ENCODE measurements around the gene RABGAP1L. TPM values are rescaled to one million over a fixed set of nuclear protein-coding genes. Genes with fewer than 3 reads are reported as not detected.

The RABGAP1L gene
- total and polyA plus RNA-seq, 2 donors from 2014 or later: 16.2 to 48.5 TPM

DNA sequence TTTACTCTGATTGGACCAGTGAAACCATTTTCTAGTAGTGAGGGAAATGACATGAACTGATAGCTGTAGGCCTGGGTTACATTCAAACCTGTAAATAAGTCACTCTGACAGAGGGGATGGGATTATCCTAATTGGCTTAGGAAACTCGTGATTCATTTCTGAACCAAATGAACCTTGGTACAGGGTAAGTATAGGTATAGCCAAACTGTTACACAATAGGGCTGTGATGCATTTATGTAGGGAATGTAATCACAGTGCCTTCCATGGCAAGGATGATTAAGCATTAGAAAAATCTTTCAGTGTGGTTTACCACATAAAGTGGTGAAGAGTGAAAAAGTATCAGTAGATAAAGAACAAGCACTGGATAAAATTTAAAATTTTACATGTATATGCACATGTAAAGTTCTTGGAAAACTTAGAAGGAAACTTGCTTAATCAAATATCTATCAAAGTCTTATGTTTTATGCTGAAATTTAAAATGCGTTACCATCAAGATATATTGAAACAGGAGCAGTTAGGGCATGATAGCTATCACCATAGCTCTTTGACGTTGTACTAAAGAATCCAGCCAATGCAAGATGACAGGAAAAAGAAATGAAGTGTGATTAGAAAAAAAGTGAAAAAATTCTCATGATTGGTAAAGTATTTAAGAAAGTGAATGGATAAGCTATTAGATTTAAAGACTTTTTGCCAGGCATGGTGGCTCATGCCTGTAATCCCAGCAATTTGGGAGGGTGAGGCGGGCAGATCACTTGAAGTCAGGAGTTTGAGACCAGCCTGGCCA is 63.0 kb downstream of the RABGAP1L start:
- Histone ChIP-seq H3K36me3 (ENCODE audit: control insufficient read depth in 2 of 3, insufficient read depth in 3 of 3, low read length in 3 of 3) (no peaks in the 10 kb centered on the region), H3K9ac (ENCODE audit: low read length in 3 of 3) (no peak overlapping the region), H3K27me3 (ENCODE audit: control insufficient read depth, insufficient read depth, low read length) (no peaks in the 10 kb centered on the region), H3K27ac (ENCODE audit: low read depth in 2 of 2, low read length in 2 of 2) (no peak overlapping the region), H3K4me1 (ENCODE audit: control insufficient read depth in 2 of 3, insufficient read depth in 2 of 3, low read depth in 1 of 3, low read length in 3 of 3) (peaks cover 0 to 2% (median 0%) of the 10 kb centered on the region in 3 donors), H3K4me3 (ENCODE audit: low read length in 3 of 3) (no peak overlapping the region), H3K9me3 (ENCODE audit: control insufficient read depth in 2 of 3, insufficient read depth in 1 of 3, low read length in 3 of 3) (no peaks in the 10 kb centered on the region)
- intact Hi-C loops (cut with DNase I): no loop called here
- TF ChIP-seq, protein P1, sequence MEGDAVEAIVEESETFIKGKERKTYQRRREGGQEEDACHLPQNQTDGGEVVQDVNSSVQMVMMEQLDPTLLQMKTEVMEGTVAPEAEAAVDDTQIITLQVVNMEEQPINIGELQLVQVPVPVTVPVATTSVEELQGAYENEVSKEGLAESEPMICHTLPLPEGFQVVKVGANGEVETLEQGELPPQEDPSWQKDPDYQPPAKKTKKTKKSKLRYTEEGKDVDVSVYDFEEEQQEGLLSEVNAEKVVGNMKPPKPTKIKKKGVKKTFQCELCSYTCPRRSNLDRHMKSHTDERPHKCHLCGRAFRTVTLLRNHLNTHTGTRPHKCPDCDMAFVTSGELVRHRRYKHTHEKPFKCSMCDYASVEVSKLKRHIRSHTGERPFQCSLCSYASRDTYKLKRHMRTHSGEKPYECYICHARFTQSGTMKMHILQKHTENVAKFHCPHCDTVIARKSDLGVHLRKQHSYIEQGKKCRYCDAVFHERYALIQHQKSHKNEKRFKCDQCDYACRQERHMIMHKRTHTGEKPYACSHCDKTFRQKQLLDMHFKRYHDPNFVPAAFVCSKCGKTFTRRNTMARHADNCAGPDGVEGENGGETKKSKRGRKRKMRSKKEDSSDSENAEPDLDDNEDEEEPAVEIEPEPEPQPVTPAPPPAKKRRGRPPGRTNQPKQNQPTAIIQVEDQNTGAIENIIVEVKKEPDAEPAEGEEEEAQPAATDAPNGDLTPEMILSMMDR (IDR thresholded peaks at IDR 0.05; ENCODE audit: borderline replicate concordance, extremely low read depth, insufficient read depth): no peak
- DNase-seq (no peak), FAIRE-seq (no peak)

DNA sequence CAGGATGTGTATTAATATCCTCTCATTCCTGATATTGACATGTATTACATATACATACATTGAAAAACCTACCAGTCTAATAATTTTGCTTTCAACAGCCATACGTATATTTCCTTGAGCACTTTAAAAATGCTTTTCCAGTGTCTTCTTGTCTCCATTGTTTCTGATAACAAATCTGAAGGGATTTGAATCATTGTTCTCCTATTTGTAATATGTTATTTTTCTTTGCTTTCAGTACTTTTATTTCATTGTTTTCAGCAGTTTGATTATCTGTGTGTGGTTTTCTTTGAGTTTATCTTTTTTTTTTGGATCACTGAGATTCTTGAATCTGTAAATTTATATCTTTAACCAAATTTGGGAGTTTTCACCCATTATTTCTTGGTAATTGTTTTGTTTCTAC is 65.3 kb downstream of the RABGAP1L start:
- H3K36me3 ChIP-seq (ENCODE audit: control insufficient read depth in 2 of 3, insufficient read depth in 3 of 3, low read length in 3 of 3): no peaks in the 10 kb centered on the region
- H3K9me3 ChIP-seq (ENCODE audit: control insufficient read depth in 2 of 3, insufficient read depth in 1 of 3, low read length in 3 of 3): no peaks in the 10 kb centered on the region
- no peaks in the 10 kb centered on the region for H3K27me3 ChIP-seq (ENCODE audit: control insufficient read depth, insufficient read depth, low read length)
- H3K9ac ChIP-seq (ENCODE audit: low read length in 3 of 3): no peak overlapping the region
- DNase-seq (no peak), FAIRE-seq (no peak)
- TF ChIP-seq, protein P1 (IDR thresholded peaks at IDR 0.05; ENCODE audit: borderline replicate concordance, extremely low read depth, insufficient read depth): no peak
- H3K4me1 ChIP-seq (ENCODE audit: control insufficient read depth in 2 of 3, insufficient read depth in 2 of 3, low read depth in 1 of 3, low read length in 3 of 3): no peaks in the 10 kb centered on the region
- H3K27ac ChIP-seq (ENCODE audit: low read depth in 2 of 2, low read length in 2 of 2): no peak overlapping the region
- intact Hi-C loops (cut with DNase I): no loop called here
- no peak overlapping the region for H3K4me3 ChIP-seq (ENCODE audit: low read length in 3 of 3)

DNA sequence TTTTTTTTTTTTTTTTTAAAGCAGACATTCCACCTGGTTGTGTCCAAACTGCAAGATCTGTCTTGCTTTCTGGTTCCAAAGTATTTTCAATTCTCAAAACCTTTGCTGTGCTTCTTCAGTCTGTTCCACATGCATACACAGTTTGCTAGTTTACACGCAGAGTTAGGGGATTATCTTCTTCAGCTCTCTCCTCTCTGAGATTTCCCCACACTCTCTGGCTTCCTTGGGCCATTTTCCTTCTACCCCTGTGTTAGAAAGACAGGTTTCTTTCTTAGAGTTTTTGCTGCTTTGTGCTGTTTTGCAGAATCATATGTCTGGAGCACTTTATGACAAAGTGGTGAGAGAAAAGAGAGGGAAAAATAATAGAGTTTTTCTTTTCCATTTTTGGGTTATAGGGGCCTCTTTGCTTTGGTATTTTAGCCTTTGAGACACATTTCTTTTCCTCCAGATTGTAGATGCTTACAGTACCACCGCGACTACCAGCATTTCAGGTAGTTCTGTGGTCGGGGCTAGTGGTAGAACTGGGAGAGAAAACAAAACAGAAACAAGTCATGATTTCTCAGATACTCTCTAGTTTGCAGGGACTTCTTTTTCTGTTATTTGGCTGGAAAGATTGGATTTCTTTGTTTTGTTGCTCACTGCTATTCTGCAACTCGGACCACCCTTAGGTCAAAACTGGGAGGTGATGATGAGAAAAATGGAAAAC is 66.3 kb downstream of the RABGAP1L start:
- no peak overlapping the region for H3K27ac ChIP-seq (ENCODE audit: low read depth in 2 of 2, low read length in 2 of 2)
- TF ChIP-seq, protein P1 (IDR thresholded peaks at IDR 0.05; ENCODE audit: borderline replicate concordance, extremely low read depth, insufficient read depth): no peak
- H3K4me3 ChIP-seq (ENCODE audit: low read length in 3 of 3): no peak overlapping the region
- no peaks in the 10 kb centered on the region for H3K4me1 ChIP-seq (ENCODE audit: control insufficient read depth in 2 of 3, insufficient read depth in 2 of 3, low read depth in 1 of 3, low read length in 3 of 3)
- FAIRE-seq (no peak), DNase-seq (no peak)
- intact Hi-C loops (cut with DNase I): no loop called here
- no peaks in the 10 kb centered on the region for H3K36me3 ChIP-seq (ENCODE audit: control insufficient read depth in 2 of 3, insufficient read depth in 3 of 3, low read length in 3 of 3)
- no peak overlapping the region for H3K9ac ChIP-seq (ENCODE audit: low read length in 3 of 3)
- H3K27me3 ChIP-seq (ENCODE audit: control insufficient read depth, insufficient read depth, low read length): no peaks in the 10 kb centered on the region
- no peaks in the 10 kb centered on the region for H3K9me3 ChIP-seq (ENCODE audit: control insufficient read depth in 2 of 3, insufficient read depth in 1 of 3, low read length in 3 of 3)
